Nucleus accumbens (tissue), 56 donors: ENCODE measurements around the gene HVCN1.
"Not testable (repeated sequence)": the region's sequence is repeated elsewhere in the genome, so short reads cannot be mapped to it uniquely, and the experiment has no call there.

Source experiments
- DNase-seq, 56 donors: peaks; one replicate each; lab custom pipeline; 2025; lab: John Stamatoyannopoulos, UW

The HVCN1 gene

GRCh38 chr12:110688446-110689280 lies at the start of gene HVCN1:
Gene HVCN1, minus strand, starts transcription at chr12:110689115. Its CDS starts 5,870 bp downstream, at chr12:110683245.
- DNase-seq, result peak in 19 of 56 donors; percentile 6 to 65 (median 20)

- DNase-seq, result no peak
Measured at GRCh38 chr12:110737532-110737931, 48.6 kb upstream of the HVCN1 start.

GRCh38 chr12:110737016-110737415 lies 48.1 kb upstream of the HVCN1 start:
- DNase-seq, result not testable (repeated sequence)

GRCh38 chr12:110733900-110734299 lies 45.0 kb upstream of the HVCN1 start:
- no peak for DNase-seq

GRCh38 chr12:110733089-110733715 lies 44.3 kb upstream of the HVCN1 start:
- DNase-seq, result peak in 1 of 56 donors; percentile 5

GRCh38 chr12:110732572-110732971 lies 43.7 kb upstream of the HVCN1 start:
- DNase-seq, result no peak

GRCh38 chr12:110731479-110731878 lies 42.6 kb upstream of the HVCN1 start:
- DNase-seq, result no peak

- DNase-seq, result no peak
Measured at GRCh38 chr12:110728628-110729027, 39.7 kb upstream of the HVCN1 start.

GRCh38 chr12:110726708-110727369 lies 37.9 kb upstream of the HVCN1 start:
- DNase-seq, result no peak

GRCh38 chr12:110726028-110726427 lies 37.1 kb upstream of the HVCN1 start:
- no peak for DNase-seq

- no peak for DNase-seq
Measured at GRCh38 chr12:110725267-110725666, 36.4 kb upstream of the HVCN1 start.

- not testable (repeated sequence) for DNase-seq
Measured at GRCh38 chr12:110722892-110723291, 34.0 kb upstream of the HVCN1 start.

- no peak for DNase-seq
Measured at GRCh38 chr12:110721570-110721969, 32.7 kb upstream of the HVCN1 start.

- no peak for DNase-seq
Measured at GRCh38 chr12:110720516-110720915, 31.6 kb upstream of the HVCN1 start.

GRCh38 chr12:110718222-110718908 lies 29.4 kb upstream of the HVCN1 start:
- DNase-seq, result no peak

GRCh38 chr12:110717037-110717436 lies 28.1 kb upstream of the HVCN1 start:
- DNase-seq, result no peak

GRCh38 chr12:110708917-110709316 lies 20.0 kb upstream of the HVCN1 start:
- no peak for DNase-seq

GRCh38 chr12:110705309-110705708 lies 16.4 kb upstream of the HVCN1 start:
- DNase-seq, result no peak

- no peak for DNase-seq
Measured at GRCh38 chr12:110704750-110705149, 15.8 kb upstream of the HVCN1 start.

GRCh38 chr12:110704231-110704630 lies 15.3 kb upstream of the HVCN1 start:
- no peak for DNase-seq

GRCh38 chr12:110702081-110702480 lies 13.2 kb upstream of the HVCN1 start:
- no peak for DNase-seq
